GM19351 (cell line): ENCODE measurements around the gene SSH2.
"Not testable (repeated sequence)": the region's sequence is repeated elsewhere in the genome, so short reads cannot be mapped to it uniquely, and the experiment has no call there.

Experiments used
- ATAC-seq: cut with Tn5 transposase; IDR thresholded peaks from one replicate; pipeline ENCODE4 v1.9.1; 2021; ENCODE audit warnings: mild to moderate bottlenecking, moderate library complexity; ENCODE audit not compliant: unreplicated experiment

The SSH2 gene

DNA sequence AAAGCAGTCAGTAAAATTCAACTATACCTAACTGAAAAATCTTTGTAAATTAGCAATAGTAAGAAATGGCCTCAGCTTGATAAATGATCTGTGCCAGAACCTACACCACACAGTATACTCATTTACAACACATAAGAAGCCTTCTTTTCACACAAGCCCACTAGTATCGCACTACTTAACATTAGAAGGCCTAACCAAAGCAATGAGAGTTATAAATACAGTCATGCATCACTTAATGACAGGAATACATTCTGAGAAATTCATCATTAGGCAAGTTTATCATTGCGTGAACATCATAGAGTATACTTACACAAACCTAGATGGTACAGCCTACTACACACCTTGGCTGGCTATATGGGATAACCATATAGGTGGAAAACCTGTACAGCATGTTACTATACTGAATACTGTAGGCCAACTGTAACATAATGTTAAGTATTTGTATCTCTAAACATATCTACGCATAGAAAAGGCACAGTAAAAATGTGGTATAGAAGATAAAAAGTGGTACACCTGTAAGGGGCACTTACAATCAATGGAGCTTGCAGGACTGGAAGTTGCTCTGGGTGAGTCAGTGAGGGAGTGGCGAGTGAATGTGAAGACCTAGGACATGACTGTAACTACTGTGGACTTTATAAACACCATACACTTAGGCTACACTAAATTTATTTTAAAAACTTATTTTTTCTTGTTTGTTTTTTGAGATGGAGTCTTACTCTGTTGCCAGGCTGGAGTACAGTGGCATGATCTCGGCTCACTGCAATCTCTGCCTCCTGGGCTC lies 180.8 kb downstream of the SSH2 start:
- no peak for ATAC-seq

DNA sequence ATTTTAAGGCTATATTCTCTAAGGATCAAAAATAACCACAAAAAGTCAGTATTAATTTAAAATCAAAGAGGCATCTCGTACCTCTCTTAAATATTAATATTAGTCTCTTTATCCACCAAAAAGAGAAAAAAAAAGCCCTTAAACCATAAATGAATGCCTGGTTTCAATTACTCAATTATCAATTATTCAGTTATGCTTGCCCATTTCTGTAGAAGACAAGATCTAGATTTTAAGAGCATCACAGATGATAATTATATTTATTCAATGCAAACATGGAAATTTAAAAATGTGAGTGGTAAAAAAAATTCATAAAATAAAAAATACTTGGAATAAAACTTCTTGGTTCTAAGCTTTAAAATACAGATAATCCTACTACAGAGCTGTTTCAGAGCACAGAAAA lies 181.6 kb downstream of the SSH2 start:
- no peak for ATAC-seq

DNA sequence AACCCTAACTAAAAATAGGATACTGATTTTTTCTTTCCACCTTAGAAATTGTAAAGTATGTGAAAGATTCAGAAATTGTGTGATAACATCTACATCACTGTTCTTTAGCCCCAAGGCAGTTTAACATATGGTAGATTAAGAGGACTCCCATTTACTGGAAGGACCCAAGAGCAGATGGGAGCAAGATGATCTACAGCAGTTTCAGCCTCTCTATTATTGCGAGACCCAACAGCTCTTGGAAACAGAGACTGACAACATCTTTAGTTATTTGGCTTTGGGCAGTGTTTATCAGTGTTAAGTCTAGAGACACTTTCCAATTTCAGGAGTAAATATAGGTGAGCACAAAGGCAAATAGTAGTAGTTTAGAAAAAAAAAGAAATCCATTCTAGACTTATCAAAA lies 182.4 kb downstream of the SSH2 start:
- no peak for ATAC-seq

- ATAC-seq: no peak
These were observed 183.4 kb downstream of the SSH2 start for GRCh38 chr17:29746669-29747068.

DNA sequence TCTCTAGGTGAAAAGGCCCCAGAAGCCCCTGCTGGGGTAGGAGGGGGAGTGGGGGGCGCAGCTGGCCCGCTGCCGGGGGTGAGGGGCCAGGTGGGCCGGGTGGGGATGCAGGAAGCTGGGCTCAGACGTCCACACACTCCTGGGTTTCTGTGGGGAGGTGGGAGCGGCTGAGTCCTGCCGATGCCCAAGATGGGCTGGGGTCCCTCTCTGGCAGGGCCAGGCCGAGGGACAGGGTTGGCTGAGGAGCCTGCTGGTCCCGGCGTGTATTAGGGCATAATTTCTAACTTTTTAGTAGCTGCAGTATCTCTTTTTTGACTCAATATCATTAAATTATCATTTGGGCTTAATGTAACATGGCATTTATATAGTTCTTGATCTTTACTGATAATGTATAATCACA lies 185.9 kb downstream of the SSH2 start:
- no peak for ATAC-seq

DNA sequence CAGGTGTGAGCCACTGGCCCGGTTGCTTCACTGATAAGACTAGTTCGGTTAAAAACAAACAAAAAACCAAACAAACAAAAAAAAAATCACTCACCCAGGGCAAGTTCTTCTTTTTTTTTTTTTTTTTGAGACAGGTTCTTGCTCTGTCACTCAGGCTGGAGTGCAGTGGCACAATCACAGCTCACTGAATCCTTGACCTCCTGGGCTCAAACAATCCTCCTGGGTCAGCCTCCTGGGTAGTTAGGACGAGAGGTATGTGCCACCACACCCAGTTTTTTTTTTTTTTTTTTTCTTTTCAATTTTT lies 187.9 kb downstream of the SSH2 start:
- ATAC-seq: no peak

DNA sequence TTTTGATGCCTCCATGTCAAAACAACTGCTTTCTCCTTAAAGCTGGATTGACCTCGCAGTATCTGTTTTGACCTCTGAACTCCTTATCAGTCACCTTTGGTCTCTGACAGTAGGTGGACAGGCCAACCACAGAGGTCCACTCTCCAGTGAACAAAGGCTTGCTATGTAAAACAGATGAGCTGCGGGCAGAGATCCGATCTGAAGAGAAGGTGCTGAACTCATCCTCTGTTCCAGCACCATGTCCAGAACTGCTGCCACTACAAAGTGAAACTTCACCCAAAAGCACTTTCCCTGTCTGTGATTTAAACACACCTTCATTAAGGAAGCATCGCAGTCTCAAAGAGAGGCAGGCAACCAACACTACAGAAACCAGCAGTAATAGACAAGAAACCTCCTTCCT lies 190.0 kb downstream of the SSH2 start:
- no peak for ATAC-seq

GRCh38 chr17:29734640-29735039 lies 195.4 kb downstream of the SSH2 start:
- ATAC-seq: no peak

DNA sequence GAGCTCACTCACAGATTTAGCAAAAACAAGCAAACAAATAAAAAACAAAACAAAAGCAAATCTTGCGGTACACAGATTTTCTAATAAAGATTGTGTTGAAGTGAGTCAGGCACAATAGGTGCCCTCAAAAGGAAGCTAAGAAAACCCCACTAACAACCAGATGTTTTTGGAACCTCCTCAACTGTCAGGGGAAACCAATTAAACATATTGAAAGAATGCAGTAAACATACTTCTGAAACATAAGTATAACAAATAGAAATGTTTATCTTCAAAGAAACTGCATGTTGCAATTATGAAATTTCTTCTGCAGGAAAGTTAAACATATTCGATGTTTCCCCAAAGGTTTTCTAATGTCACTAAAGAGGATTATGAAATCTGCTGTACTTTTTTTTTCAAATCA lies 196.9 kb downstream of the SSH2 start:
- ATAC-seq: no peak

DNA sequence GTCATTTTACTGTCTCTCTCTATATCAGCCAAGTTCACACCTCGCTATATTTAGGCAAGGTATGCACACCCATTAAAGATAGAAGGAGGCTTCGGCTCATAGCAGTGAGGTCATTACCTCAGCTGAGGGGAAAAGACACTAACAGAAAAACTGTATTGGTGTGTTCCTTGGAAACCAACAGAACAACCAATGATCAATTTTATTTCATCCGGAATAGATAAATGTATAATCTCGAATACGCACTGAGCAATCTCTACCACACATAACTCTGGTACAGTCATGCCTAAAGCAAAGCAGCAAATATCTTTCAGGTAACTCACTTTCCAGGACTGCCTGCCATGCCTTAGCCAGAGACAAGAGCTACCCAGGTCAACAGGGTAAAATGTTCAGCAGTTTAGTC lies 197.4 kb downstream of the SSH2 start:
- ATAC-seq: no peak

- no peak for ATAC-seq
These were observed 197.8 kb downstream of the SSH2 start for GRCh38 chr17:29732209-29732608.

GRCh38 chr17:29731589-29731929 lies 198.5 kb downstream of the SSH2 start:
- ATAC-seq: no peak

DNA sequence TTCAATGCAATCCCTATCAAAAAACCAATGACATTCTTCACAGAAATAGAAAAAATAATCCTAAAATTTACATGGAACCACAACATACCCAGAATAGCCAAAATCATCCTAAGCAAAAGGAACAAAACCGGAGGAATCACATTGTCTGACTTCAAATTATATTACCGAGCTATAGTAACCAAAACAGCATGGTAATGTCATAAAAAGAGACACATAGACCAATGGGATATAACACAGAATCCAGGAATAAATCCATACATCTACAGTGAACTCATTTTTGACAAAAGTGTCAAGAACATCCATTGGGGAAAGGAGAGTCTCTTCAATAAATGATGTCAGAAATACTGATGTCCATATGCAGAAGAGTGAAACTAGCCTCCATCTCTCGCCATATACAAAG lies 201.5 kb downstream of the SSH2 start:
- no peak for ATAC-seq

DNA sequence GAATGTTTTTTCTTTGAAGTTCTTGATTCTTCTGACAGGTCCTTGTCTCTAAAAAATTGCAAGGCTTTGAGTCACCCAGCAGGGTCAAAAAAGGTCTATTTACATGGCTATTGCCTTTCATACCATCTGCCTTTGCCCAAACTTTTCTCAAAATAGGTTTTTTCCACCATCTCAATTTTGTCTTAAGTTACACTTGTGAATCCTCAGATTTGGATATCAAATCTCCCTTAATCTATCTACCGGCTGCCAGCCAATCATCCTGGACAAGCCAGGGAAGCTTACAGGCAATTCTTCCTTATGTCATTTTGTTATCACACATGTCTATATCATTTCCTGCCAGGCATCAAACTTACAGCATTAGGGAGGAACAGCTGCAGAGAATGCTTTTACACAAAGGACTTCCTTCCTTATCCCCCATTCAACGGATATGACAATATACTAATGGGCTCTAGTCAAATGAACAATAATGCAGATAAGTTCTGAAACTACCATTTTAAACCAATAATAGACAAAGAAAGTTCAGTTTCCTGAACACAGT lies 203.2 kb downstream of the SSH2 start:
- ATAC-seq: no peak

DNA sequence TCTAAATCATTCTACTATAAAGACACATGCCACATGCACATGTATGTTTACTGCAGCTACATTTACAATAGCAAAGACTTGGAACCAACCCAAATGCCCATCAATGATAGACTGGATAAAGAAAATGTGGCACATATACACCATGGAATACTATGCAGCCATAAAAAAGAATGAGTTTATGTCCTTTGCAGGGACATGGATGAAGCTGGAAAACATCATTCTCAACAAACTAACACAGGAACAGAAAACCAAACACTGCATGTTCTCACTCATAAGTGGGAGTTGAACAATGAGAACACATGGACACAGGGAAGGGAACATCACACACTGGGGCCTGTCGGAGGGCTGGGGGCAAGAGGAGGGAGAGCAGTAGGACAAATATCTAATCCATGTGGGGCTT lies 204.6 kb downstream of the SSH2 start:
- not testable (repeated sequence) for ATAC-seq

GRCh38 chr17:29723278-29724047 lies 206.6 kb downstream of the SSH2 start:
- ATAC-seq: no peak

GRCh38 chr17:29722411-29723198 lies 207.4 kb downstream of the SSH2 start:
- peak; percentile 77 for ATAC-seq

DNA sequence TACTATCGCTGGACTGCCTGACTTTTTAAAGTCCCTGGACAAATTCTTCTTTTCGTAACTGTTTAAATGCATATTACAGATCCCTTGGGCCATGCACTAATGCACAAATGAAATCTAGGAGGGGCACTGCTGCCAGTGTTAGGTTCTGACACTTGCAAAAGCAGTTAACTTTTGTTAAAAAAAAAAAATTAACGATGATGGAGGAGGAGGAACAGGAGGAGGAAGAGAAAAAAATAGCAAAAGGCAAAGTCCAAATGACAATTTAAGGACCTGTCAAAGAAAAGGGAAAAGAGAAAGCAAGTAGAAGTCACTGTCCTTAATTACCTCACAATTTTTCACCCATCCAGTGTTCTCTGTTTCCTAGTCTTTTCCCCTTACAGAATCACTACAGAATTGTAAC lies 209.5 kb downstream of the SSH2 start:
- ATAC-seq: no peak

DNA sequence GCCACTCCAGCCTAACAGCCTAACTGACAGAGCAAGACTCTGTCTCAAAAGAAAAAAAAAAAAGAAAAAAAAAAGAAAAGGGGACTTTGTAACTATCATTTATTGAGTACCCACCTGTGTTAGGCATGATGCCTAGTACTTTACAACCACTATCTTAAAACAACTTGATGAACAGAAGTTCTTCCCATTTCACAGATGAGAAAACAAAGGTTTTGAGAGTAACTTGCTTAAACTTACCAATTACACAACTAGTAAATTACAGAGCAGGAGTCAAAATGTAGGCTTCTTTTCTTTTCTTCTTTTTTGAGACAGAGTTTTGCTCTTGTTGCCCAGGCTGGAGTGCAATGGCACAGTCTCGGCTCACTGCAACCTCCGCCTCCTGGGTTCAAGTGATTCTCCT lies 210.6 kb downstream of the SSH2 start:
- ATAC-seq: no peak

DNA sequence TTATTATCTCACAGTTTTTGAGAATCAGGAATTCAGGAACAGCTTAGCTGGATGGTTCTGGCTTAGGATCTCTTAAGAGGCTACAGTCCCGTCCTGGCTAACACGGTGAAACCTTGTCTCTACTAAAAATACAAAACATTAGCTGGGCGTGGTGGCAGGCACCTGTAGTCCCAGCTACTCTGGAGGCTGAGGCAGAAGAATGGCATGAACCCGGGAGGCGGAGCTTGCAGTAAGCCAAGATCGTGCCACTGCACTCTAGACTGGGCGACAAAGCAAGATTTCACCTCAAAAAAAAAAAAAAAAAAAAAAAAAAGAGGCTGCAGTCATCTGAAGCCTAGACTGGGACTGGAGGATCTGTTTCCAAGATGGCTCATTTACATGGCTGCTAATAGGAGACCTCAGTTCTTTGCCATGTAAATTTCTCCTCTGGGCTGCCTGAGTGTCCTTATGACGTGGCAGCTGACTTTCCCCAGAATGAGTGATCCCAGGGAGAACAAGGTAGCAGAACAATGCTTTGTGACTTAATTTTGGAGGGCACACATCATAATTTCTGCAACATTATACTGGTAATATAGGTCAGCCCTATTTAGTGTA lies 211.5 kb downstream of the SSH2 start:
- ATAC-seq: no peak

GRCh38 chr17:29717817-29718216 lies 212.2 kb downstream of the SSH2 start:
- ATAC-seq: no peak
